H9 (cell line): ENCODE results near the gene TRRAP. TPM values are rescaled to one million over a fixed set of nuclear protein-coding genes. Genes with fewer than 3 reads are reported as not detected.

Experiments
- DNase-seq: peaks from one replicate; pipeline ENCODE4 v3.0.0-alpha.2; 2017
- H2AFZ ChIP-seq: one replicate; pipeline ENCODE4 v1.6.1; 2013; ENCODE audit warnings: mild to moderate bottlenecking, low read length, control low read depth, moderate library complexity
- H2AK5ac ChIP-seq: 2 replicates; pipeline ENCODE4 v1.6.1; 2013; ENCODE audit warnings: low read length, control low read depth, mixed read lengths; ENCODE audit not compliant: insufficient read length
- H2BK120ac ChIP-seq: one replicate; pipeline ENCODE4 v1.6.1; 2013; ENCODE audit warnings: low read depth, mild to moderate bottlenecking, low read length, control low read depth, inconsistent platforms; ENCODE audit not compliant: poor library complexity, severe bottlenecking
- H2BK12ac ChIP-seq: 2 replicates; pipeline ENCODE4 v1.6.1; 2013; ENCODE audit warnings: low read length, control low read depth, mixed read lengths, low read depth; ENCODE audit not compliant: insufficient read length
- H2BK15ac ChIP-seq: 2 replicates; pipeline ENCODE4 v1.6.1; 2013; ENCODE audit warnings: low read depth, low read length, control low read depth
- H2BK20ac ChIP-seq: one replicate; pipeline ENCODE4 v1.6.1; 2013; ENCODE audit warnings: low read depth, mild to moderate bottlenecking, low read length, control low read depth, inconsistent platforms; ENCODE audit not compliant: poor library complexity, severe bottlenecking
- H2BK5ac ChIP-seq: 2 replicates; pipeline ENCODE4 v1.6.1; 2013; ENCODE audit warnings: low read length, control low read depth, mixed read lengths; ENCODE audit not compliant: insufficient read length
- H3K14ac ChIP-seq: 2 replicates; pipeline ENCODE4 v1.6.1; 2013; ENCODE audit warnings: low read length, control low read depth; ENCODE audit not compliant: insufficient read depth
- H3K18ac ChIP-seq: 2 replicates; pipeline ENCODE4 v1.6.1; 2013; ENCODE audit warnings: low read depth, mild to moderate bottlenecking, mixed read lengths, low read length, control low read depth; ENCODE audit not compliant: insufficient read length
- H3K23ac ChIP-seq: 2 replicates; pipeline ENCODE4 v1.6.1; 2013; ENCODE audit warnings: low read length, control low read depth, mixed read lengths, low read depth; ENCODE audit not compliant: insufficient read length
- H3K23me2 ChIP-seq: 2 replicates; pipeline ENCODE4 v1.6.1; 2013; ENCODE audit warnings: low read depth, mild to moderate bottlenecking, mixed read lengths, low read length, control low read depth; ENCODE audit not compliant: insufficient read length, poor library complexity, severe bottlenecking
- H3K27ac ChIP-seq: 2 replicates; pipeline ENCODE4 v1.5.1; 2013; ENCODE audit warnings: low read length, control low read depth, mixed read lengths, low read depth; ENCODE audit not compliant: insufficient read length
- H3K27me3 ChIP-seq: 2 replicates; pipeline ENCODE4 v1.6.1; 2013; ENCODE audit warnings: low read length, control low read depth, inconsistent platforms; ENCODE audit not compliant: insufficient read depth
- H3K4ac ChIP-seq: 2 replicates; pipeline ENCODE4 v1.6.1; 2013; ENCODE audit warnings: low read depth, mild to moderate bottlenecking, control low read depth, inconsistent platforms, low read length, moderate library complexity
- H3K4me1 ChIP-seq: 2 replicates; pipeline ENCODE4 v1.6.1; 2013; ENCODE audit warnings: low read length, control low read depth, inconsistent platforms; ENCODE audit not compliant: insufficient read depth
- H3K4me2 ChIP-seq: 2 replicates; pipeline ENCODE4 v1.6.1; 2013; ENCODE audit warnings: low read length, control low read depth, mixed read lengths; ENCODE audit not compliant: insufficient read length, insufficient read depth
- H3K56ac ChIP-seq: 2 replicates; pipeline ENCODE4 v1.6.1; 2013; ENCODE audit warnings: low read depth, mild to moderate bottlenecking, mixed read lengths, low read length, control low read depth; ENCODE audit not compliant: insufficient read length
- H3K79me1 ChIP-seq: 2 replicates; pipeline ENCODE4 v1.6.1; 2013; ENCODE audit warnings: low read depth, mild to moderate bottlenecking, moderate library complexity, low read length, control low read depth, inconsistent platforms; ENCODE audit not compliant: insufficient read depth, poor library complexity, severe bottlenecking
- H3K79me2 ChIP-seq: 2 replicates; pipeline ENCODE4 v1.6.1; 2013; ENCODE audit warnings: low read length, control low read depth, inconsistent platforms; ENCODE audit not compliant: insufficient read depth
- H3K9ac ChIP-seq: 2 replicates; pipeline ENCODE4 v1.6.1; 2013; ENCODE audit warnings: low read length, control low read depth, mixed read lengths; ENCODE audit not compliant: insufficient read length; ENCODE audit errors: extremely low read depth
- H3K9me3 ChIP-seq: one replicate; pipeline ENCODE4 v1.6.1; 2013; ENCODE audit warnings: low read depth, low read length, inconsistent platforms; ENCODE audit not compliant: control insufficient read depth
- H3T11ph ChIP-seq: one replicate; pipeline ENCODE4 v1.6.1; 2013; ENCODE audit warnings: mild to moderate bottlenecking, low read length, control low read depth, inconsistent platforms
- H4K20me1 ChIP-seq: one replicate; pipeline ENCODE4 v1.6.1; 2013; ENCODE audit not compliant: control insufficient read depth, insufficient read length, insufficient read depth
- H4K5ac ChIP-seq: 2 replicates; pipeline ENCODE4 v1.6.1; 2013; ENCODE audit warnings: low read depth, mild to moderate bottlenecking, mixed read lengths, low read length, control low read depth; ENCODE audit not compliant: insufficient read length
- H4K8ac ChIP-seq: replicated peaks from 2 replicates; pipeline ENCODE4 v1.6.1; 2013; ENCODE audit warnings: low read length, control low read depth, mixed read lengths, low read depth; ENCODE audit not compliant: insufficient read length
- H4K91ac ChIP-seq: 2 replicates; pipeline ENCODE4 v1.6.1; 2013; ENCODE audit warnings: low read depth, mild to moderate bottlenecking, moderate library complexity, mixed read lengths, low read length, control low read depth; ENCODE audit not compliant: insufficient read length
- H3K27ac Mint-ChIP-seq, 3 experiments: 2 replicates in 2 of 3; 3 replicates in 1 of 3; pipeline ENCODE4 v1.8.0; 2020 to 2021; ENCODE audit warnings: mixed read lengths in 3 of 3, mild to moderate bottlenecking in 1 of 3, moderate library complexity in 1 of 3
- H3K27me3 Mint-ChIP-seq: 2 replicates; pipeline ENCODE4 v1.8.0; 2021; ENCODE audit warnings: low read depth, mild to moderate bottlenecking, moderate library complexity, mixed read lengths
- H3K36me3 Mint-ChIP-seq, 3 experiments: 2 replicates in 2 of 3; 3 replicates in 1 of 3; pipeline ENCODE4 v1.8.0; 2020 to 2021; ENCODE audit warnings: low read depth in 3 of 3, mixed read lengths in 3 of 3; ENCODE audit not compliant: insufficient read depth in 1 of 3
- H3K4me1 Mint-ChIP-seq, 2 experiments: 2 replicates each; pipeline ENCODE4 v1.8.0; 2020; ENCODE audit warnings: mixed read lengths in 2 of 2
- H3K4me3 Mint-ChIP-seq, 2 experiments: 2 replicates in 1 of 2; 3 replicates in 1 of 2; pipeline ENCODE4 v1.8.0; 2020 to 2021; ENCODE audit warnings: mild to moderate bottlenecking in 2 of 2, mixed read lengths in 2 of 2, moderate library complexity in 1 of 2
- H3K9me3 Mint-ChIP-seq, 2 experiments: 2 replicates in 1 of 2; 3 replicates in 1 of 2; pipeline ENCODE4 v1.8.0; 2020; ENCODE audit warnings: mild to moderate bottlenecking in 2 of 2, mixed read lengths in 2 of 2, moderate library complexity in 1 of 2
- CTCF ChIP-seq: fragments of 200-600 bp; sonication (generic); conservative IDR thresholded peaks from 3 replicates; pipeline ENCODE4 v1.8.0; 2021; ENCODE audit warnings: antibody characterized with exemption, mild to moderate bottlenecking
- WGBS: extraction: QIAGEN DNeasy Blood & Tissue Kit; methylation state at CpG from one replicate; pipeline ENCODE4 v1.1.7; 2013; ENCODE audit warnings: missing lambda C conversion rate, low lambda C conversion rate, mixed read lengths; ENCODE audit not compliant: insufficient read length; ENCODE audit errors: extremely low coverage; 5-methylcytosine and 5-hydroxymethylcytosine counted together
- total RNA-seq: library from RNA; stranded (reverse); gene quantifications from 2 replicates; pipeline ENCODE4 v1.2.1, GENCODE V29; 2021

Gene TRRAP
- total RNA-seq, 1 experiment from 2014 or later, result 58.6 TPM

GRCh38 chr7:98917331-98917730, 39.0 kb downstream of the TRRAP start:
- H3K36me3 Mint-ChIP-seq, result peaks cover 30 to 90% (median 74%) of the 10 kb centered on the region in 3 experiments; a peak in 6 of 7 replicates

More at GRCh38 chr7:98917331-98917730, 39.0 kb downstream of the TRRAP start:
- H2BK5ac ChIP-seq, result no peak overlapping the region
- no peak overlapping the region for H2BK15ac ChIP-seq
- no peaks in the 10 kb centered on the region for H3K23me2 ChIP-seq
- H3K79me1 ChIP-seq, result no peaks in the 10 kb centered on the region
- H3K4ac ChIP-seq, result no peak overlapping the region
- H3K9ac ChIP-seq, result no peak overlapping the region
- Mint-ChIP-seq H3K27ac (no peak overlapping the region), H3K4me3 (no peak overlapping the region), H3K4me1 (no peaks in the 10 kb centered on the region), H3K27me3 (no peaks in the 10 kb centered on the region), H3K9me3 (no peaks in the 10 kb centered on the region)
- no peaks in the 10 kb centered on the region for H3K27me3 ChIP-seq
- no peak overlapping the region for H3K56ac ChIP-seq
- H3K9me3 ChIP-seq, result no peaks in the 10 kb centered on the region
- TF ChIP-seq CTCF, result no peak
- no peak overlapping the region for H2AK5ac ChIP-seq
- WGBS, result no CpG with 5 or more reads among the region's 12 CpGs
- no peaks in the 10 kb centered on the region for H3K79me2 ChIP-seq
- H4K20me1 ChIP-seq, result no peaks in the 10 kb centered on the region
- H3T11ph ChIP-seq, result no peak overlapping the region
- H4K8ac ChIP-seq, result no peak overlapping the region
- no peak for DNase-seq
- no peak overlapping the region for H3K4me2 ChIP-seq
- no peak overlapping the region for H2BK120ac ChIP-seq
- no peak overlapping the region for H3K18ac ChIP-seq
- no peak overlapping the region for H2BK12ac ChIP-seq
- no peaks in the 10 kb centered on the region for H3K4me1 ChIP-seq
- no peak overlapping the region for H2AFZ ChIP-seq
- H2BK20ac ChIP-seq, result no peak overlapping the region
- H4K5ac ChIP-seq, result no peak overlapping the region
- H3K23ac ChIP-seq, result no peak overlapping the region
- no peak overlapping the region for H3K14ac ChIP-seq
- H4K91ac ChIP-seq, result no peak overlapping the region
- H3K27ac ChIP-seq, result no peak overlapping the region
